Measurements from ENCODE around the gene CORO2B.
"Not testable (repeated sequence)": the region's sequence is repeated elsewhere in the genome, so short reads cannot be mapped to it uniquely, and the experiment has no call there.

CORO2B gene

DNA sequence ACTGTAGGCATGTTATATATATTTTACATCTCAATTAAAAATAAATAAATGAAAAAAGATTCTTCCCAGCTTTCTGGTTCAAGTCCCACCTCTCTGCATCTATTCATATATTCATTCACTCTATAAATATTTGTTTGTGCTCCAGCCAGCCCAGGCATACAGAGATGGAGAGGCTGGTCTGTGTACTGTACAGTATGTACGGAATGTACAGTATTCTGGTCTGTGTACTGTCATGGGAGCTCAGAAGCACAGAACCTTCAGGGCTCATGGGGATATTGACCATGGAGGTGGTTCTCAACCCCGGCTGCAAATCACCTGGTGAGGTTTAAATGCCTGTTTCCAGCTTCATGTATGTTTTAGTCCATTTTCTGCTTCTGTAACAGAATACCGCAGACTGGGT, 13.8 kb downstream of the CORO2B start:
- no peak for DNase-seq

DNA sequence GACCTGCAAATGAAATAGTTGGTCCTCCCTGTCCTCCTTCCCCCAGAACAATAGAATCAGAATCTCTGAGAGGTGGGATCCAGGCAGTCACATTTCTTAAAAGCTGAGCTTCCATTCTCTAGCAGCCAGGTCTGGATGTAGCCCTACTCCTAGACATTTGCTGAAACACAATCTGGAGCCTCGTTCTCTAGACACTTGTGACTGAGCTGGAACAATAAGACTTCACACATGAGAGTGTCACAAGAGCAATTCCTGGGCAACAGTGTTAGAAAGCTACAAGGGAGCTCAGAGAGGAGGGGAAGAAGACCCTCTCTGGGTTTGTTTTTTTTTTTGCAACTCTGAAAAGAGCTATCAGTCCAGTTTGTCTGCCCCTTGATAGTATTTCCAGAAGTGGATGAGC, 14.5 kb downstream of the CORO2B start:
- no peak for DNase-seq

DNA sequence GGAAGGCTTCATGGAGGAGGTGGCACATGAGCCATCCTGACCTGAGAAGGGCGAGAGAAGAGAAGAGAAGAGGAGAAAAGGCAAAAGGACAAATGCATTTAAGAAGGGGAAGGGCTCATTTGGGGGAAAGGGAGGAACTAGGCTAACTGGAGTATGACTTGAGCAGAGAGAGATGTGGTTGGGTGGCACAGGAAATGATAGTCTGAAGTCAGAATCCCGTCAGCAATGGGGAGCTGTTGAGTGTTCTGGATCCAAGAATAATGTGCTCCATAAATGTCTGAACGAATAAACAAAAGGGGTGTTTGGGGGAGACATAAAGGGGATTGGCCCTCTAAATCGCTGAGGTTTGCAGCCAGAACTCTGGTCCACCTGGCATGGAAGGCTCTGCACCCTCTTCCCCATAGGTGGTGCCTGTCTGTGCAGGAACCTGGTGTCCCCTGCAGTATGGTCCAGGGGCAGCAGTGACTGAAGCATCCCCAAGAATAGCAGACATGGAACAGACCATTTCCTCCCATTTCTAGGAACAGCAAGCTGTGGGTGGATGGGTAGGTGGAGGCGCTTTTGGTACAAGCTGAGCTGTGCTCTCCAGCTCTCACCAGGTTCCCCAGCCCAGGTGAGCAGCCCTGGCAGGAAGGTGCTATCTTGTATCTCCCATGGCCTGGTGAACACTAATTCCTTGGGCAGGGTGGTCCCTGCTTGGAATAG, 15.2 kb downstream of the CORO2B start:
- no peak for DNase-seq

DNA sequence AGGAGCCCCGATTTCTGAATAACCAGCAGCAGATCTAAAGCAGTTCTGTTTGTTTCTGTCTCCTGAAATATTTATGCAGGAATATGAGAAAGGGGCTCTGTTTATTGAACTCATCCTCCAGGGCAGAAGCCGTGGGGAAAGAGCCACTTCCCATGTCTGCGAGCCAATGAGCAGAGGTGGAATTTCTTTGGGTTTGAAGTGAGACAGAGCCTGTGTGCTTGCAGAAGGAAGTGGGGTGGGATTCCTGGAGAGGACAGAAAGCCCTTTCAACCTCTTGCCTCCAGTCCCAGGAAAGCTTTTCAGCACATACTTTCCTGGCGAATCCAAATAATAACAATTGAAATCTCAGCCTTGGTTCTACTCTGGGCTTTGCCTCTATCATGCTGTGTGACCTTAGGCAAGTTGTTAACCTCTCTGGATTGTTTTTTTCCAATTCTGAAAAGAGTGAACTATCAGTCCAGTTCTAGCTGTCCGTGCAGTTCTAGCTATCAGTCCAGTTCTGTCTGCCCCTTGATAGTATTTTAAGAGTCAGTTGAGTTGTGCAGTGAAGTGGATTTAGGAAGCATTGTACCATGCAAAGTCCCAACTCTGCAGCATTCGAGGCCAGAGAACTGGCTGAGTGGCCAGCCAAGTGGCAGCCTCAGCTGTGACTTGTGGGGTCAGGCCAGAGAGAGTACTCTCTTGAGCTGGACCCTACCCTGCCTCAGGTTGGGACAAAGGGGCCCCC, 15.9 kb downstream of the CORO2B start:
- DNase-seq = no peak

DNA sequence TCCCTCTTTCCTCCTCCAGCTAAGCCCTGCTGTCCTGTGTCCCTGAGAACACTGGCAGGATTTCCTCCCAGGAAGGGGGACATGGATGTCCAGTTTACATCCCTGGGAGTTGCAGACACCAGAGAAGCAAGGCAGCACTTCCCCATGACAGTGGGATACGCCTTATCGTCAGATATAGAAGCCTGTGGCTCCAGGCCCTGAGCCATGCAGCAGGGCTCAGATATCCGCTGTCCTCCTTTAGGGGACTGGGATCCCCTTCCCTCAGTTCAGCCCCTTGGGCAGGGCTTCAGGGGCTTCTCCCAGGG, 16.4 kb downstream of the CORO2B start:
- no peak for DNase-seq

GRCh38 chr15:68595761-68596160, 17.0 kb downstream of the CORO2B start:
- DNase-seq = no peak

- DNase-seq = no peak
Measured at GRCh38 chr15:68596691-68597090, 17.9 kb downstream of the CORO2B start.

DNA sequence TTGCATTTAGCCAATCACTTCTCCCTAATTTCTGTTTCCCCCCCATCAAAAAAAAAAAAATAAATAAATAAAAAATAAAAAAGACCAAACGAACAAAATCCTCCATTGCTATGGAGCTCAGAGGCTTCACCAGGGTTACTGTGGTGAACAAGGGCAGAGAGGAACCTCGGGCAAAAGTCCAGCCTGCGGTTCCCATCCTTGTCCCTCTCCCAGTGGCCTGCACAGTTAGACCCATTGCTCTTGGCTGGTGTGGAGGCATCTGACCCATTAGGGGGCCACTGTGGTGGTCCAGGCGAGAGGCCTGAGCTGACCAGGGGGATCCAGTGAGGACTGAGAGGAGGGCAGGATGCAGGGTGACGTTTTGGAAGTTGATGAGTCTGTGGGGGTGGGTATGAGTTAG, 18.8 kb downstream of the CORO2B start:
- no peak for DNase-seq

GRCh38 chr15:68598171-68599152, 19.7 kb downstream of the CORO2B start:
- DNase-seq = peak; percentile 28

GRCh38 chr15:68599153-68599545, 20.4 kb downstream of the CORO2B start:
- no peak for DNase-seq

GRCh38 chr15:68599560-68600071, 20.8 kb downstream of the CORO2B start:
- peak; percentile 91 for DNase-seq

GRCh38 chr15:68601206-68602197, 22.7 kb downstream of the CORO2B start:
- DNase-seq = peak; percentile 46

DNA sequence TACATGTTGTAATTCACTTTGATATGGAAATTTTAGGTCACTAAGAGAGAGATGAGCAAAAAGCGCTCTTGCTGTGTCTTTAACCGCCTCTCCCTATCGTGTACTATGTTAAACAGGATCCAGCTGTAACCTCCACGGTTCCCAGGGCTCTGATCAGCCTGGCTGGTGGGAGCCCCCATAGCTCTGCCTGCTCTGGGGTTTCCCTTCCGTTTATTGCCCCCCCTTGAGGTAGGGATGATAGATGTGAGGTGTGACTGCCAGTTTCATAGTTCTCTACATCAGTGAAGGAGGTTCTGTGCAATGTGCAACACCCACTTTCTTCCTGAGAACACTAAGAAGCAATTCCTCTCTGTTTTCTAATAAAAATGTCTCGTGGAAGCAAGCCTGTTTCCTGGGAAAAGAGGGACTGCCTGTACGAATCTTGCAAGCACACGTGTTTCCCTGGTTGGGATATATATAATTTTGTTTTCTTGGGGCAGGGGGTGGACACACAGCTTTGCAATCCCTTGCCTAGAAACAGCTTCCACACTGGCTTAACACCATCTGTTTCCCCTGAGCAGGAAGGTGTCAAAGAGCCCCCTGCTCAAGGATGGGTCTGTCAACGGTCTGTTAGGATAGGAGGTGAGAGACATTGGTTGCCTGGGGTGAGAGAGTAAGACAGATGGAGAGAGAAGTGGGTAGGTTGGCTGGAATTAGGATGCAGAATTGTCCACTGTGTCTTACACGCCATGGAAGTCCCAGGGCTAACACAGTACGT, 23.8 kb downstream of the CORO2B start:
- DNase-seq = no peak

GRCh38 chr15:68603216-68603595, 24.4 kb downstream of the CORO2B start:
- DNase-seq = no peak

GRCh38 chr15:68603951-68604350, 25.2 kb downstream of the CORO2B start:
- no peak for DNase-seq

DNA sequence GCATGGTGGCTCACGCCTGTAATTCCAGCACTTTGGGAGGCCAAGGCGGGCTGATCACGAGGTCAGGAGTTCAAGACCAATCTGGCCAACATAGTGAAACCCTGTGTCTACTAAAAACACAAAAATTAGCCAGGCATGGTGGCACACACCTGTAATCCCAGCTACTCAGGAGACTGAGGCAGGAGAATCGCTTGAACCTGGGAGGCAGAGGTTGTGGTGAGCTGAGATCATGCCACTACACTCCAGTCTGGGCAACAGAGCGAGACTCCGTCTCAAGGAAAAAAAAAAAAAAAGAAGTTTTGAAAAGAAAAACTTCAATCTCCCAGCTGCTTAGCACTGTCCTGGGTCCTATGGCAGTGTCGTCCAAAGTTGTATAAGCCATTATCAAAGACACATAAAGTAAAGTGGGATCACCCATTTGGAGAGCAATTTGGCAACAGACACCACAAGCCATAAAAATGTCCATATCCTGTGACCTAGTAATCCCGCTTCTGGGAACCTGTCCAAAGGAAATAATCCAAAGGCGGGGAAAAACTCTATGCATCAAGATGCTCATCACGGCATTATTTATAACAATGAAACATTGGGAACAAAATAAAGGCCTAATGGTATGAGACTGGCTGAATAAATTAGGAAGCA, 26.2 kb downstream of the CORO2B start:
- not testable (repeated sequence) for DNase-seq

DNA sequence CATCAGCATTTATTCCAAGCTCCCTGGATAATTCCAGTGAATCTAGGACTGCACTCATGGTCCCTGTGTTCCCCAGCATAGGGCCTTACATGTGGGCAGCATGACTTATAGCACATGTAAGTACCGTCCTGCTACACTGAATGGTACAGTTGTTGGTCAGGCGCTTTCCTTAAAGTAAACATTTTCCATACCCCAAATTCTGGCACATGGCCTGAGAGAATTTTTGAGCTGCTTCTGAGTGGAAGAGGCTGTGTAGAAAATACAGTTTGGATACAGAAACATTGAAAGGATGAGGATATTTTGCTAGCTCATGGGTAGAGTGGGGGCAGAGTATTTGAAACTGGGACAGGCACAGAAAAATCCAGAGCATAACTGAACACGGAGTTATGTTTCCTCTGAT, 27.6 kb downstream of the CORO2B start:
- no peak for DNase-seq

DNA sequence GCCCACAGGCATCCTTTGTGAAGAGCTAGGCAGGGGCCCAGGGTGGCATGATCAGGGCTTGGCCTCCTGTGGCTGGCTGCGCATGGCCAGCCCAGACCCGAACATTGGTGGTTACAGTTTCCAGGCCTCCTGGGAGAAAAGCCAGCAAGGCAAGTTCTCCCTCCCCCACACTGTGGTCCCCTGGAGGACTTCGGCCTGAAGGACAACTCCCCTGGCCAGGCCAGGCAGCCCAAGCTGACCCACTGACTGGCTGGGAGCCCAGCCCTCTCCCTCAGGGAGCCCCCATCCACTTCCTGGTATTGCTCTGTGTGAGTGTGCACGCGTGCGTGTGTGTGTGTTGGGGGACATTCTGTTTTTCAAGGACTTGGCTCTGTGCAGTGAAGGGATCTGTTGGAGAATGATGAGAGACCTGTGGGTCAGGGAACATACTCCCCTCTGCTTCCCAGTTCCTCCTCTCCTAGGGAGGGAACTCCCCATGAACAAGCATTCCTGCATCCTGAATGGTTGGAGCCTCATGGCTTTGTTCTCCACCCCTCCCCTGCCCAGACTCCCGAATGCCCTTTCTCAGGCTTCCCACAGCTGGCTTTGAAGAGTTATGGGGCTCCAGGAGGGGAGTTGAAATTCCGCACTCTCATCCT, 29.5 kb downstream of the CORO2B start:
- DNase-seq = no peak

- no peak for DNase-seq
Measured at GRCh38 chr15:68608844-68609232, 30.0 kb downstream of the CORO2B start.

GRCh38 chr15:68609629-68610028, 30.8 kb downstream of the CORO2B start:
- DNase-seq = no peak

Data from retina (tissue), 1 donor.